ENCODE data around the gene FIZ1.

Gene FIZ1

DNA sequence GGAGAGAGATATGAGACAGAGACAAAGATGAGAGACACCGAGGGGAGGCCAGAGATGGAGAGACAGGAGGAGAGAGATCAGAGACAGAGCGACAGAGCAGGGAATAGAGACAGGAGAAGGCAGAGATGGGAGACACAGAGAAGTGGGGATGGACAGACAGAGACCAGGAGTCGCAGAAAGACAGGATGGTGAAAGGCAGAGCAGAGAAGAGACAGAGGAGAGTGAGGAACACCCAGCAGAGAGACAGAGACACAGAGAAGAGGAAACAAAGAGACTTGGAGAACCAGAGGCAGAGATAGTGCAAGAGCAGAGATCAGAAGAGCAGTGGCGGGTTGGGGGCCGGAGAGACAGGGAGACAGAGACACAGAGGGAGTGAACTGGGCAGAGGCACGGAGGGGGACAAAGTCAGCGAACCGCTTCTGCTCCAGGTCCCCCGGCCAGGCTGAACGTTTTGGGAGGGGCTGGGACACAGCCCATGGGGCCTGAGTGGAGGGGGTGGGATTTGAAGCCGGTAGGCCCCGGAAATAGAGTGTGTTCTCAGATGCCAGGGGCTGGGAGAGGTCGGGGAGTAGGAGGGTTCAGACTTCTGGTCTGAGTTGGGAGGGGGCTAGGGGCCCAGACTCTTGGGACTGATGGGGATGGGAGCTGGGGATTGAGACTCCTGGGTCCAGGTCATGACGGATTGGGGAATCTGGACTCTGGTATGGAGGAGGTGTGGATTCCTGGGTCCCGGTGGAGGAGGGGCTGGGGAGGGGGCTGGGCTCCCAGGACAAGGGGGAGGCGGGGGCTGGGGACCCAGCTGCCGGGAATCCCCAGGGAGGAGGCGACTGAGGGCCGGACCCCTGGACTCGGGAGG is 19.3 kb downstream of the FIZ1 start:
- Histone ChIP-seq H3K4me1 (ENCODE audit: low read length) (no peaks in the 10 kb centered on the region), H3K27me3 (replicated peaks; ENCODE audit: insufficient read depth, low read length) (peaks cover 57% of the 10 kb centered on the region), H3K4me2 (ENCODE audit: low read depth, low read length) (no peak overlapping the region), H3K9me2 (replicated peaks; ENCODE audit: insufficient read depth, low read length) (no peaks in the 10 kb centered on the region), H3F3A (ENCODE audit: insufficient read depth, low read length) (no peaks in the 10 kb centered on the region), H3K27ac (ENCODE audit: low read length) (no peak overlapping the region), H2AFZ (ENCODE audit: low read length) (no peak overlapping the region), H3K9me3 (replicated peaks; ENCODE audit: insufficient read depth, low read length) (no peaks in the 10 kb centered on the region), H4K20me1 (ENCODE audit: insufficient read depth, low read length) (no peaks in the 10 kb centered on the region), H3K36me3 (replicated peaks; ENCODE audit: insufficient read depth, low read length) (no peaks in the 10 kb centered on the region), H3K4me3 (ENCODE audit: low read length) (no peak overlapping the region), H3K79me2 (ENCODE audit: low read length) (no peaks in the 10 kb centered on the region), H3K9ac (ENCODE audit: low read length) (no peak overlapping the region)
- no peak for DNase-seq
- TF ChIP-seq EZH2 (optimal IDR thresholded peaks at IDR 0.05; ENCODE audit: low read depth, low read length) = no peak
- TF ChIP-seq EZH2phosphoT487 (IDR thresholded peaks at IDR 0.05; ENCODE audit: low read length) = no peak
- TF ChIP-seq, protein P1, sequence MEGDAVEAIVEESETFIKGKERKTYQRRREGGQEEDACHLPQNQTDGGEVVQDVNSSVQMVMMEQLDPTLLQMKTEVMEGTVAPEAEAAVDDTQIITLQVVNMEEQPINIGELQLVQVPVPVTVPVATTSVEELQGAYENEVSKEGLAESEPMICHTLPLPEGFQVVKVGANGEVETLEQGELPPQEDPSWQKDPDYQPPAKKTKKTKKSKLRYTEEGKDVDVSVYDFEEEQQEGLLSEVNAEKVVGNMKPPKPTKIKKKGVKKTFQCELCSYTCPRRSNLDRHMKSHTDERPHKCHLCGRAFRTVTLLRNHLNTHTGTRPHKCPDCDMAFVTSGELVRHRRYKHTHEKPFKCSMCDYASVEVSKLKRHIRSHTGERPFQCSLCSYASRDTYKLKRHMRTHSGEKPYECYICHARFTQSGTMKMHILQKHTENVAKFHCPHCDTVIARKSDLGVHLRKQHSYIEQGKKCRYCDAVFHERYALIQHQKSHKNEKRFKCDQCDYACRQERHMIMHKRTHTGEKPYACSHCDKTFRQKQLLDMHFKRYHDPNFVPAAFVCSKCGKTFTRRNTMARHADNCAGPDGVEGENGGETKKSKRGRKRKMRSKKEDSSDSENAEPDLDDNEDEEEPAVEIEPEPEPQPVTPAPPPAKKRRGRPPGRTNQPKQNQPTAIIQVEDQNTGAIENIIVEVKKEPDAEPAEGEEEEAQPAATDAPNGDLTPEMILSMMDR (IDR thresholded peaks at IDR 0.05; ENCODE audit: low read length) = no peak

DNA sequence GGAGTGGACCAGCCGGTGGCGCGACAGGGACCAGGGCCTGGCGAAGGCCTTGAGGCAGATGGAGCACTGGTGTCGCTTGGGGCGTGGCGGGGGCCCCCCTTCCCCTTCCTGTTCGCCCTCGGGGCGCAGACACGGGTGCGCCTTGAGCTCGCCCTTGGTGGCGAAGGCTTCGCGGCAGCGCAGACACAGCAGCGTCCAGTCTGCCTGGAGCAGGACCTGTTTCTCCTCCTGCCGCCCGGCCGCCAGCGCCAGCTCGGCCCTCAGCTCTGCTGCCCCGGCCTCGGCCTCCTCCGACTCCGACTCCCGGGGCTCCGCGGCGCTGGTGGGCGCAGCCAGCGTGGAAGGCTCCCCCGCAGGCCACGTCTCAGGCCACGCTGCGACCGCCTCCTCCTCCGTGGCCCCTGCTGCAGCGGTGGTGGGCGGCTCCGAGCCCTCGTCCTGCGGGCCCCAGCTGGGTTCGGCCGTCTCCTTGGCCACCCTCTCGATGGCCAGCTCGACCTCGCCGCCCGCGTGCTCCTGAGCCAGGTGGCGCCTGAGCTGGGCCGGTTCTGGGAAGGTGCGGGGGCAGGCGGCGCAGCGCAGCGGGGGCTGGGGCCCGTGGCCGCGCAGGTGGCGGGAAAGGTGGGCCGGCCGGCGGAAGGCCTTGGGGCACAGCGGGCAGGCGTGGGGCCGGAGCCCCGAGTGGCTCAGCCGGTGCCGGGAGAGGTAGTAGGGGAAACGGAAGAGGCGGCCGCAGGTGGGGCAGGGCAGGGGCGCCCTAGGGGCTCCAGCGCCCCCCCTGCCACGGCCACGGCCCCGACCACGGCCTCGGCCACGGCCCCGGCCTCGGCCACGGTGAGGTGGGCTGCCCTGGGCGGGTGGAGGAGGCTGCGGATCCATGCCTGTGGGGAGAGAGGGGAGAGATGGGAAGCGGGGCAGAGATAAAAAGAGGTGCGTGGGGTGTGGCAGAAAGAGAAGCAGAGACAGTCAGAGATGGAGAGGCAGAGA is 20.3 kb downstream of the FIZ1 start:
- Histone ChIP-seq H3K9me3 (replicated peaks; ENCODE audit: insufficient read depth, low read length) (no peaks in the 10 kb centered on the region), H4K20me1 (ENCODE audit: insufficient read depth, low read length) (no peaks in the 10 kb centered on the region), H3K79me2 (ENCODE audit: low read length) (no peaks in the 10 kb centered on the region), H3K4me2 (ENCODE audit: low read depth, low read length) (no peak overlapping the region), H3K36me3 (replicated peaks; ENCODE audit: insufficient read depth, low read length) (no peaks in the 10 kb centered on the region), H3K4me1 (ENCODE audit: low read length) (no peaks in the 10 kb centered on the region), H3K27me3 (replicated peaks; ENCODE audit: insufficient read depth, low read length) (peaks cover 52% of the 10 kb centered on the region), H3K9me2 (replicated peaks; ENCODE audit: insufficient read depth, low read length) (no peaks in the 10 kb centered on the region), H3K9ac (ENCODE audit: low read length) (no peak overlapping the region), H3K4me3 (ENCODE audit: low read length) (no peak overlapping the region), H2AFZ (ENCODE audit: low read length) (no peak overlapping the region), H3F3A (ENCODE audit: insufficient read depth, low read length) (no peaks in the 10 kb centered on the region), H3K27ac (ENCODE audit: low read length) (no peak overlapping the region)
- TF ChIP-seq, protein P1 (IDR thresholded peaks at IDR 0.05; ENCODE audit: low read length) = no peak
- TF ChIP-seq EZH2 (optimal IDR thresholded peaks at IDR 0.05; ENCODE audit: low read depth, low read length) = no peak
- no peak for TF ChIP-seq EZH2phosphoT487 (IDR thresholded peaks at IDR 0.05; ENCODE audit: low read length)
- no peak for DNase-seq

DNA sequence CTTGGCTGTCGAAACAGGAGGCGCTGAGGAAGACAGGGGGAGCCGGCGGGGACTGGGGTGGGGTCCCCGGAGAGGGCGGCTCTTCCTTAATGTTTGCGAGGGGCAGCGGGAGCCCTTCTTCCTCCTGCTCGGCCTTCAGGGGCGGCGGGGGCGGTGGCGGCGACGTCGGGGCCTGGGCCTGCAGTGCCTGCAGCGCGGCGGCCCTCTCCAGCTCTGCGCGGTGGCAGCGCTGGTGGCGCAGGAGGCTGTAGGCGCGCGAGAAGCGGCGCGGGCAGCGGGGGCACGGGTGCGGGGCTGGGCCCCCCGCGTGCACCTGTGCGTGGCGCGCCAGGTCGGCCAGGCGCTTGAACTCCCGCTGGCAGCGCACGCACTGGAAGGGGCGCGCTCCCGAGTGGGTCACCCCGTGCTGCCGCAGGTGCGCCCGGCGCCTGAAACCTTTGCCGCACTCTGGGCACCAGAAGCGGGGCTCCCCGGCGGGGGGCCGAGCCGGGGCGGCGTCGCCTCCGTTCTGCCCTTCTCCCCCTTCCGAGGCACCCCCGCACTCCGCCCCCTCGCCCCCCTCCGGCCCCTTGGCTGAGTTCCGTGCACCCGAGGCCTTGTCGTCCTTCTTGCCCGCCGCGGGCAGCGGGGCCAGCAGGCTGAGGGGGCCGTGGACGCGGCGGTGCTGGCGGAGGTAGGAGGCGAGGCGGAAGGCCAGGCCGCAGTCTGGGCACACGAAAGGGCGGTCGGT is 21.1 kb downstream of the FIZ1 start:
- H3K9ac ChIP-seq (ENCODE audit: low read length) = no peak overlapping the region
- no peak for TF ChIP-seq EZH2 (optimal IDR thresholded peaks at IDR 0.05; ENCODE audit: low read depth, low read length)
- TF ChIP-seq, protein P1 (IDR thresholded peaks at IDR 0.05; ENCODE audit: low read length) = no peak
- no peak for TF ChIP-seq EZH2phosphoT487 (IDR thresholded peaks at IDR 0.05; ENCODE audit: low read length)
- H3K9me2 ChIP-seq (replicated peaks; ENCODE audit: insufficient read depth, low read length) = no peaks in the 10 kb centered on the region
- H3K27me3 ChIP-seq (replicated peaks; ENCODE audit: insufficient read depth, low read length) = peaks cover 51% of the 10 kb centered on the region
- no peak overlapping the region for H3K27ac ChIP-seq (ENCODE audit: low read length)
- no peaks in the 10 kb centered on the region for H3K9me3 ChIP-seq (replicated peaks; ENCODE audit: insufficient read depth, low read length)
- no peaks in the 10 kb centered on the region for H3K36me3 ChIP-seq (replicated peaks; ENCODE audit: insufficient read depth, low read length)
- H3K4me2 ChIP-seq (ENCODE audit: low read depth, low read length) = no peak overlapping the region
- H3K4me1 ChIP-seq (ENCODE audit: low read length) = no peaks in the 10 kb centered on the region
- no peak overlapping the region for H3K4me3 ChIP-seq (ENCODE audit: low read length)
- H3F3A ChIP-seq (ENCODE audit: insufficient read depth, low read length) = no peaks in the 10 kb centered on the region
- no peak overlapping the region for H2AFZ ChIP-seq (ENCODE audit: low read length)
- no peaks in the 10 kb centered on the region for H3K79me2 ChIP-seq (ENCODE audit: low read length)
- no peaks in the 10 kb centered on the region for H4K20me1 ChIP-seq (ENCODE audit: insufficient read depth, low read length)
- no peak for DNase-seq
